A673 (cell line): ENCODE data around the gene SLC25A21. TPM values are rescaled to one million over a fixed set of nuclear protein-coding genes. Genes with fewer than 3 reads are reported as not detected.

ENCODE experiments used
- BruUV-seq: library from RNA; stranded (reverse); fragments of 400-500 nt; replicated peaks from 2 replicates; lab custom pipeline; 2021; lab: Mats Ljungman, UMichigan
- CTCF ChIA-PET: fragments of 300-600 bp; sonication (Branson Sonifier 250); formaldehyde crosslinking; loops from one replicate; lab custom pipeline; 2022; ENCODE audit warnings: antibody characterized with exemption; lab: Charles Lee
- POLR2A ChIA-PET: fragments of 300-600 bp; sonication (Branson Sonifier 250); formaldehyde crosslinking; loops from one replicate; lab custom pipeline; 2022; ENCODE audit warnings: antibody characterized with exemption; ENCODE audit not compliant: low non-redundant PET; lab: Charles Lee
- DNase-seq: peaks from one replicate; pipeline ENCODE4 v3.0.0-alpha.2; 2015; ENCODE audit warnings: low spot score
- H3K27ac ChIP-seq: fragments of 200-600 bp; sonication (generic); 2 replicates; pipeline ENCODE4 v1.5.1; 2016; ENCODE audit warnings: mixed run types, low read depth, mild to moderate bottlenecking, mixed read lengths, antibody characterized with exemption, low read length; ENCODE audit not compliant: poor library complexity, severe bottlenecking
- H3K27me3 ChIP-seq: fragments of 200-600 bp; sonication (generic); replicated peaks from 2 replicates; pipeline ENCODE4 v1.6.1; 2017; ENCODE audit warnings: mixed run types, low read depth, mild to moderate bottlenecking, mixed read lengths, antibody characterized with exemption, low read length; ENCODE audit not compliant: insufficient read depth, poor library complexity
- H3K36me3 ChIP-seq: fragments of 200-600 bp; sonication (generic); 2 replicates; pipeline ENCODE4 v1.6.1; 2016; ENCODE audit warnings: mixed run types, mild to moderate bottlenecking, mixed read lengths, antibody characterized with exemption, low read length; ENCODE audit not compliant: insufficient read depth, poor library complexity, severe bottlenecking
- H3K4me1 ChIP-seq: fragments of 200-600 bp; sonication (generic); 2 replicates; pipeline ENCODE4 v1.6.1; 2017; ENCODE audit warnings: mixed run types, mild to moderate bottlenecking, mixed read lengths, antibody characterized with exemption, low read length; ENCODE audit not compliant: insufficient read depth, poor library complexity, severe bottlenecking
- H3K4me3 ChIP-seq: fragments of 200-600 bp; sonication (generic); 2 replicates; pipeline ENCODE4 v1.5.1; 2016; ENCODE audit warnings: low read depth, mixed run types, mild to moderate bottlenecking, mixed read lengths, low read length; ENCODE audit not compliant: poor library complexity, severe bottlenecking
- H3K9me3 ChIP-seq: fragments of 200-600 bp; sonication (generic); 2 replicates; pipeline ENCODE4 v1.6.1; 2016; ENCODE audit warnings: mixed run types, low read depth, mild to moderate bottlenecking, mixed read lengths, antibody characterized with exemption, low read length; ENCODE audit not compliant: poor library complexity, severe bottlenecking
- EZH2 ChIP-seq: fragments of 200-600 bp; sonication (generic); IDR thresholded peaks from 2 replicates; pipeline ENCODE4 v1.6.1; 2017; ENCODE audit warnings: borderline replicate concordance, low read depth, mild to moderate bottlenecking, mixed read lengths, antibody characterized with exemption, low read length; ENCODE audit not compliant: poor library complexity, severe bottlenecking
- intact Hi-C: fragments of 100-400 bp; cut with micrococcal nuclease; formaldehyde crosslinking; loops from one replicate; pipeline ENCODE4 v1.10.0; 2022; ENCODE audit not compliant: unreplicated experiment
- total RNA-seq: library from RNA; stranded (reverse); gene quantifications from 2 replicates; pipeline ENCODE4 v1.2.3, GENCODE V29; 2021
- TF ChIP-seq, protein P1 (sequence below): fragments of 300-800, 200-600 bp; sonication (generic); conservative IDR thresholded peaks from 2 replicates; pipeline ENCODE4 v1.5.1; 2017; ENCODE audit warnings: low read depth, mild to moderate bottlenecking, antibody characterized with exemption, low read length, moderate library complexity, mixed read lengths

SLC25A21 gene
- total RNA-seq, 1 experiment from 2014 or later = 4.7 TPM

DNA sequence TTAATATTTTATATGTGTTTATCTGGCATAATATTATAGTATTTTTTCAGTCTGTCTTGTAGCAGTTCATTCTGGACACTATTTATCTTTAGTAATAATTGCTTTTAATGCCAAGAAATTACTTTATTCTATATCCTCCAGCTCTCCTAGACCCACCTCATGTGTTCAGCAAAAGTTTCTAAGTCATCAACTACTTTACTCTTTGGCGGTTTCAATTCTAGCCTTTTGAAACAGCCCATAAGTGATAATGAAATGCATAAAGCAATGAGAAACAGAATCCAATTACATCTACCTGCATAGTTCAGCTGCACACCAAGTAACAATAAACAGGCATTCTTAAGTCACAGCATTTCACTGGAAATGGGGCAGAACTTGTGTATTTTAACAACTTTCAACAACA, 225.5 kb downstream of the SLC25A21 start:
- DNase-seq = no peak
- no peaks in the 10 kb centered on the region for H3K27me3 ChIP-seq
- H3K4me3 ChIP-seq = no peak overlapping the region
- H3K4me1 ChIP-seq = peaks cover 13% of the 10 kb centered on the region
- no peaks in the 10 kb centered on the region for H3K36me3 ChIP-seq
- POLR2A ChIA-PET = no interaction called here
- BruUV-seq = no TSS peak
- CTCF ChIA-PET = no interaction called here
- no peak overlapping the region for H3K27ac ChIP-seq
- H3K9me3 ChIP-seq = no peaks in the 10 kb centered on the region
- intact Hi-C loops = no loop called here
- TF ChIP-seq, protein P1, sequence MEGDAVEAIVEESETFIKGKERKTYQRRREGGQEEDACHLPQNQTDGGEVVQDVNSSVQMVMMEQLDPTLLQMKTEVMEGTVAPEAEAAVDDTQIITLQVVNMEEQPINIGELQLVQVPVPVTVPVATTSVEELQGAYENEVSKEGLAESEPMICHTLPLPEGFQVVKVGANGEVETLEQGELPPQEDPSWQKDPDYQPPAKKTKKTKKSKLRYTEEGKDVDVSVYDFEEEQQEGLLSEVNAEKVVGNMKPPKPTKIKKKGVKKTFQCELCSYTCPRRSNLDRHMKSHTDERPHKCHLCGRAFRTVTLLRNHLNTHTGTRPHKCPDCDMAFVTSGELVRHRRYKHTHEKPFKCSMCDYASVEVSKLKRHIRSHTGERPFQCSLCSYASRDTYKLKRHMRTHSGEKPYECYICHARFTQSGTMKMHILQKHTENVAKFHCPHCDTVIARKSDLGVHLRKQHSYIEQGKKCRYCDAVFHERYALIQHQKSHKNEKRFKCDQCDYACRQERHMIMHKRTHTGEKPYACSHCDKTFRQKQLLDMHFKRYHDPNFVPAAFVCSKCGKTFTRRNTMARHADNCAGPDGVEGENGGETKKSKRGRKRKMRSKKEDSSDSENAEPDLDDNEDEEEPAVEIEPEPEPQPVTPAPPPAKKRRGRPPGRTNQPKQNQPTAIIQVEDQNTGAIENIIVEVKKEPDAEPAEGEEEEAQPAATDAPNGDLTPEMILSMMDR = no peak
- TF ChIP-seq EZH2 = no peak

DNA sequence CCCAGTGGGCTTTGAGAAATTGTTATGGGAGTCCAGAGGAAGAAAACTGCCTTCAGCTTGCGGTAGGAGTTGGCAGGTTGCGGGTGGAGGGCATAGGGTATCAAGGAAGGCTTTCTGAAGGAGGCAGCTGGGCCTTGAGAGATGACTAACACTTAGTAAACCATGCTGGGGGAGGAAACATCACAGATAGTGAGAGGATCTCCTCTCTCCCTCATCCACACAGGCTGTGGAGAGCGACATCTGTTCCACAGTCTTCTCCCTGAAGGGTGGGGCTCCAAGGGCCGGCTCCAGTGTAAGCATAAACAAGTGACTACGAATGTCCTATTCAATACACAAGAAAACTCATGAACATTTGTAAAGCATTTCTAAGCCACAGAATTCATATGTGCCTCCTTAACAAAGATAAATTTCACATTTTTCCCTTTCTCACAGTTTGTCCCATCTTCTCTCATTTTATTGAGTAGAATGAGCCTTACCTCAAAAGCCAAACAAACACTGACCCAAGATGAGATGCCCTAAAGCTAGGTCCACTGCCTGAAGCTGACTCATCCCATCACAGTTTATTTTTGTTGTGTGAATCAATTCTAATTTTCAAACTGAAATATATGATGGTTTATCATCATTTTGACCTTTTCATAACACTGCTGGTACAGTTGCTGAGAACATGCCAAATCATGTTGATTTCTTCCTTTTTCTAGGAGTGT, 227.9 kb downstream of the SLC25A21 start:
- Histone ChIP-seq H3K36me3 (no peaks in the 10 kb centered on the region), H3K27ac (no peak overlapping the region), H3K9me3 (no peaks in the 10 kb centered on the region), H3K27me3 (no peaks in the 10 kb centered on the region), H3K4me3 (no peak overlapping the region), H3K4me1 (peaks cover 27% of the 10 kb centered on the region)
- TF ChIP-seq EZH2 = no peak
- intact Hi-C loops = loop anchor here (5.0 kb wide), 1 partner anchor 392 kb away; no protein-coding TSS in a partner anchor
- no peak for DNase-seq
- BruUV-seq = no TSS peak
- ChIA-PET CTCF (interaction anchor here (0.6 kb wide), 1 partner anchor 10 kb away, joined by 3 read pairs; no protein-coding TSS in a partner anchor), POLR2A (no interaction called here)

DNA sequence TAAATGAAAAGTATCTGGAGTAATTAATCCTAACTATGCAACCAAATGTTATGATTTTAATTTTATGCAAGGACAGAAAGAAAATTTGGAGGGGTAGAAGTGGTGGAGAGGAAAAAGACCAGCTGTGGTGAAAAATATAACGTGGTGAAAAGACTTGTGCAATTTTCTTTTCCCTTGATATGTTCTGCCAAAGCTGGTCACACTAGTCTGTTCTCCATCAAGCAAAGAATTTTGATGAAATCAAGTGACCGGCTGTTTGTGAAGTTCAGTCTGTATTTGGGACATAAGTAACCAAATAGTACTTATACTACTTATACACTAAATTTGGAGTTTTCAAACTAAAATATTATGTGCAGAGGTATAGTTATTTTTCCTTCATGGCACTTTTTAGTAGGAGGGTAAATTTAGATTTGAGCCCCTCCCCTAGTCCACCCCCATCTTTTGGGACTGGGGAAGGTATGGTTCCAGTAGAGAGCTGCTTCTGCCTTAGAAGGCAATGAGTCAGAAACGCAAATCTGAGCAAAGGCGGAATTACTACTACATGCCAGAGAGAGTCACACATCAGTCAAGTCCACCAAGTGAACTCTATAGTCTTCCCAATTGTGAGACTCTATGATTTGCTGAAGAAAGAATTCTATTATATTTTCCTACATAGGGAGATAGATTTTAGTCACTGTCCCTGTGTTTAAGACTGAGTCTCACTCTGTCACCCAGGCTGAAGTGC, 229.7 kb downstream of the SLC25A21 start:
- no peak for DNase-seq
- H3K4me3 ChIP-seq = no peak overlapping the region
- H3K36me3 ChIP-seq = no peaks in the 10 kb centered on the region
- ChIA-PET POLR2A (interaction anchor here (1.5 kb wide), 1 partner anchor 294 kb away, joined by 4 read pairs; no protein-coding TSS in a partner anchor), CTCF (interaction anchor here (0.6 to 2.0 kb wide), 8 partner anchors 118 to 418 kb away, joined by 3 to 36 read pairs (median 4); no protein-coding TSS in a partner anchor)
- intact Hi-C loops = loop anchor here (1.0 to 5.0 kb wide), 4 partner anchors 169 to 390 kb away; no protein-coding TSS in a partner anchor
- BruUV-seq = no TSS peak
- TF ChIP-seq, protein P1 = no peak
- TF ChIP-seq EZH2 = no peak
- peaks cover 31% of the 10 kb centered on the region for H3K4me1 ChIP-seq
- no peaks in the 10 kb centered on the region for H3K27me3 ChIP-seq
- H3K27ac ChIP-seq = no peak overlapping the region
- no peaks in the 10 kb centered on the region for H3K9me3 ChIP-seq
